CD4-positive, CD25-positive, alpha-beta regulatory T cell (primary cell): ENCODE results near the gene TMEM33. TPM values are rescaled to one million over a fixed set of nuclear protein-coding genes. Genes with fewer than 3 reads are reported as not detected.

Experiments used
- ATAC-seq, 2 donors: fragments of 150-1000 bp; cut with Tn5 transposase; one replicate each; pipeline ENCODE4 v1.10.0; 2021; ENCODE audit warnings: low read depth in 2 of 2, moderate number of reproducible peaks in 2 of 2, moderate library complexity in 1 of 2
- DNase-seq, 3 donors: peaks; one replicate each; pipeline versions ENCODE4 v3.0.0 to v3.0.0-alpha.2; 2012 to 2022; ENCODE audit warnings: mixed read lengths in 1 of 3
- H3K27ac ChIP-seq: one replicate; pipeline ENCODE4 v1.7.0; 2013; ENCODE audit warnings: mild to moderate bottlenecking, low read length; ENCODE audit not compliant: insufficient read depth, poor library complexity, severe bottlenecking
- H3K27me3 ChIP-seq: one replicate; pipeline ENCODE4 v1.7.0; 2013; ENCODE audit warnings: low read length; ENCODE audit not compliant: control insufficient read depth, insufficient read depth
- H3K36me3 ChIP-seq: one replicate; pipeline ENCODE4 v1.7.0; 2013; ENCODE audit warnings: mild to moderate bottlenecking, low read length, moderate library complexity; ENCODE audit not compliant: control insufficient read depth, insufficient read depth
- H3K4me1 ChIP-seq: 2 replicates; pipeline ENCODE4 v1.7.0; 2013; ENCODE audit warnings: mild to moderate bottlenecking, low read length; ENCODE audit not compliant: insufficient read depth, control insufficient read depth, poor library complexity, severe bottlenecking
- H3K4me3 ChIP-seq: one replicate; pipeline ENCODE4 v1.7.0; 2013; ENCODE audit warnings: low read depth, mild to moderate bottlenecking, low read length, moderate library complexity
- H3K9me3 ChIP-seq, 2 experiments: 1 replicate in 1 of 2; 2 replicates in 1 of 2; pipeline ENCODE4 v1.7.0; 2013; ENCODE audit warnings: low read length in 2 of 2, mild to moderate bottlenecking in 1 of 2, moderate library complexity in 1 of 2; ENCODE audit not compliant: control insufficient read depth in 2 of 2
- H3K27ac Mint-ChIP-seq, 3 donors: one replicate each; pipeline ENCODE4 v1.8.0; 2020 to 2022; ENCODE audit warnings: mild to moderate bottlenecking in 3 of 3, mixed read lengths in 3 of 3, moderate library complexity in 2 of 3
- H3K27me3 Mint-ChIP-seq: one replicate; pipeline ENCODE4 v1.8.0; 2022; ENCODE audit warnings: mild to moderate bottlenecking, mixed read lengths
- H3K36me3 Mint-ChIP-seq: one replicate; pipeline ENCODE4 v1.8.0; 2020; ENCODE audit warnings: mixed read lengths
- H3K4me1 Mint-ChIP-seq, 4 donors: one replicate each; pipeline ENCODE4 v1.8.0; 2020 to 2022; ENCODE audit warnings: mixed read lengths in 4 of 4, mild to moderate bottlenecking in 1 of 4
- H3K4me3 Mint-ChIP-seq, 4 donors: one replicate each; pipeline ENCODE4 v1.8.0; 2020 to 2022; ENCODE audit warnings: mild to moderate bottlenecking in 4 of 4, mixed read lengths in 4 of 4, moderate library complexity in 3 of 4
- H3K9me3 Mint-ChIP-seq, 7 donors: one replicate each; pipeline ENCODE4 v1.8.0; 2020 to 2022; ENCODE audit warnings: mixed read lengths in 7 of 7, mild to moderate bottlenecking in 3 of 7, moderate library complexity in 2 of 7
- polyA plus RNA-seq, 4 donors: library from polyadenylated mRNA; unstranded; fragments of 300-500 nt; fragmentation: Illumina TruSeq; gene quantifications; one replicate each; pipeline ENCODE4 v1.2.3, GENCODE V29; 2021
- total RNA-seq: library from RNA; stranded (reverse); gene quantifications from one replicate; pipeline ENCODE4 v1.2.3, GENCODE V29; 2022

Gene TMEM33, protein sequence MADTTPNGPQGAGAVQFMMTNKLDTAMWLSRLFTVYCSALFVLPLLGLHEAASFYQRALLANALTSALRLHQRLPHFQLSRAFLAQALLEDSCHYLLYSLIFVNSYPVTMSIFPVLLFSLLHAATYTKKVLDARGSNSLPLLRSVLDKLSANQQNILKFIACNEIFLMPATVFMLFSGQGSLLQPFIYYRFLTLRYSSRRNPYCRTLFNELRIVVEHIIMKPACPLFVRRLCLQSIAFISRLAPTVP
- total RNA-seq, result 30.1 TPM
- polyA plus RNA-seq, result 10 to 100 TPM; 20.7 to 37.7 (median 27.6) TPM

DNA sequence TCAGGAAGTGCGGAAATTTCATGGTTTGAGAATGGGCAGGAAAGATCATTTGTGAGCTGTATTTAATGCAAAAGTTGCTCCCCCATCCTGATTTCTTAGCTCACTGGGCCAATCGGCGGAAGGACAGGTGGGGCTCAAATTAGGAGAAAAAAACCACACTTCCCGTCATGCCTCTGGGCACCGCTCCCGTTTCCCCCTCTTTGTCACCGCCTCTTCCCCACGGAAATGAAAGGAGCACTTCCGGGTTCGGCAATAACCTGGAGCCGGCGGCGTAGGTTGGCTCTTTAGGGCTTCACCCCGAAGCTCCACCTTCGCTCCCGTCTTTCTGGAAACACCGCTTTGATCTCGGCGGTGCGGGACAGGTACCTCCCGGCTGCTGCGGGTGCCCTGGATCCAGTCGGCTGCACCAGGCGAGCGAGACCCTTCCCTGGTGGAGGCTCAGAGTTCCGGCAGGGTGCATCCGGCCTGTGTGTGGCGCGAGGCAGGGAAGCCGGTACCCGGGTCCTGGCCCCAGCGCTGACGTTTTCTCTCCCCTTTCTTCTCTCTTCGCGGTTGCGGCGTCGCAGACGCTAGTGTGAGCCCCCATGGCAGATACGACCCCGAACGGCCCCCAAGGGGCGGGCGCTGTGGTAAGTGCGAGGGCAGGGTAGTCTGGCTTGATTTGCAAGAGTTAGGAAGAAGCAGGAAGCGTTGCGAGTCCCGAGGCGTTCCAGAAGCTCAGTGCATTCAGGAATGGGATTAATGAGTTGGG, at the start of gene TMEM33:
Gene TMEM33 (plus strand): TSS at position 529 of the 751 bp plus-strand sequence. CDS start 56 bp downstream, at position 585.
- peak; percentile 90 to 91 for ATAC-seq

DNA sequence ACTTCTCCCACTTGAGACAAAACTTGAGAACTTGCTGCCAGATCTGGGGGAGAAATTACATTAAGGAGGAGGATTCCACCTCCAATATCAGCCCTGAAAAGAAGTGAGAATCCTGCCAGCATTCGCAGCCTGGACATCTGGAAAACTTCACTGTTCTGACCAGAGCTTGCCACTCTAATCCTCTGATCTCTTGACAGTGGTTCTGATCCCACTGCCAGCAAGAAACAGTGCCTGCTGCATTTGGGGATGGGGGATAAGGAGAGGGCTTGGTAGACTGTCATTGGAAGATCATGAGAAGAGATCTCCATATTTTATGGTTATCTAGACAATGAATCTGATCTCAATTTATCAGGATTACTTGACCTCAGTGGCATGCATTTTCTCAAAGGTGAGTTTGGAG, 49.8 kb upstream of the TMEM33 start:
- Histone ChIP-seq H3K4me3 (no peak overlapping the region), H3K27me3 (peaks cover 14% of the 10 kb centered on the region), H3K27ac (no peak overlapping the region), H3K4me1 (peaks cover 24% of the 10 kb centered on the region), H3K36me3 (no peaks in the 10 kb centered on the region), H3K9me3 (no peaks in the 10 kb centered on the region)
- Mint-ChIP-seq H3K27me3 (peaks cover 68% of the 10 kb centered on the region), H3K4me1 (peaks cover 0 to 15% (median 8%) of the 10 kb centered on the region in 4 donors), H3K9me3 (no peaks in the 10 kb centered on the region), H3K4me3 (no peak overlapping the region), H3K27ac (no peak overlapping the region), H3K36me3 (no peaks in the 10 kb centered on the region)
- ATAC-seq, result no peak
- no peak for DNase-seq

More for the DNA sequence above, at the start of gene TMEM33:
- Histone ChIP-seq H3K4me1 (peaks cover 26% of the 10 kb centered on the region), H3K4me3 (peak within 1 kb of the TSS; percentile 90), H3K36me3 (peaks cover 16% of the 10 kb centered on the region), H3K9me3 (no peaks in the 10 kb centered on the region), H3K27ac (peak within 1 kb of the TSS; percentile 80), H3K27me3 (no peaks in the 10 kb centered on the region)
- H3K4me3 Mint-ChIP-seq, result peak within 1 kb of the TSS; percentile 95 to 99 (median 96)
- H3K27ac Mint-ChIP-seq, result peak within 1 kb of the TSS; percentile 90 to 97 (median 95)
- peaks cover 32 to 67% (median 39%) of the 10 kb centered on the region in 4 donors for H3K4me1 Mint-ChIP-seq
- peaks cover 18% of the 10 kb centered on the region for H3K36me3 Mint-ChIP-seq
- DNase-seq, result peak; percentile 71 to 92 (median 77)
- H3K27me3 Mint-ChIP-seq, result no peaks in the 10 kb centered on the region
- H3K9me3 Mint-ChIP-seq, result no peaks in the 10 kb centered on the region

DNA sequence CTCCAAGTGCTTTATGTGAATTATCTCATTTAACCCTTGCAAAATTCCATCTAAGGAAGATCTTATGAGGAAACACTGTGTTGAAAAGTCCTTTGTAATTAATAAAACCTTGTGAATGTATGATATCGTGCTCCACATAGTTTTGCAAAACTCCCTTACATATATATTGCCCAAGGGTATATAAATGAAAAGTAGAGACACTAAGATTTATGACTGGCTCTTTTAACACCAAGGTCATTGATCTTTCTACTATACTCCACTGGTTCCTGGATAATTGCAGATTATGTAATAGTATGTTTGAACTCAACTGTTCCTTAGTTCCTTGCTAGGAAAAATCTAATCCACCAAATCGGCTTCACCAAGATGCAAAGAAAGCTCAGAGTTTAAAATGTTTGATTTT, 48.0 kb upstream of the TMEM33 start:
- no peaks in the 10 kb centered on the region for H3K36me3 ChIP-seq
- Mint-ChIP-seq H3K27me3 (peaks cover 65% of the 10 kb centered on the region), H3K9me3 (no peaks in the 10 kb centered on the region), H3K4me3 (no peak overlapping the region), H3K4me1 (peaks cover 0 to 6% (median 4%) of the 10 kb centered on the region in 4 donors), H3K36me3 (no peaks in the 10 kb centered on the region), H3K27ac (no peak overlapping the region)
- H3K27me3 ChIP-seq, result peaks cover 11% of the 10 kb centered on the region
- DNase-seq (no peak), ATAC-seq (no peak)
- no peaks in the 10 kb centered on the region for H3K9me3 ChIP-seq
- no peak overlapping the region for H3K27ac ChIP-seq
- peaks cover 6% of the 10 kb centered on the region for H3K4me1 ChIP-seq
- H3K4me3 ChIP-seq, result no peak overlapping the region

DNA sequence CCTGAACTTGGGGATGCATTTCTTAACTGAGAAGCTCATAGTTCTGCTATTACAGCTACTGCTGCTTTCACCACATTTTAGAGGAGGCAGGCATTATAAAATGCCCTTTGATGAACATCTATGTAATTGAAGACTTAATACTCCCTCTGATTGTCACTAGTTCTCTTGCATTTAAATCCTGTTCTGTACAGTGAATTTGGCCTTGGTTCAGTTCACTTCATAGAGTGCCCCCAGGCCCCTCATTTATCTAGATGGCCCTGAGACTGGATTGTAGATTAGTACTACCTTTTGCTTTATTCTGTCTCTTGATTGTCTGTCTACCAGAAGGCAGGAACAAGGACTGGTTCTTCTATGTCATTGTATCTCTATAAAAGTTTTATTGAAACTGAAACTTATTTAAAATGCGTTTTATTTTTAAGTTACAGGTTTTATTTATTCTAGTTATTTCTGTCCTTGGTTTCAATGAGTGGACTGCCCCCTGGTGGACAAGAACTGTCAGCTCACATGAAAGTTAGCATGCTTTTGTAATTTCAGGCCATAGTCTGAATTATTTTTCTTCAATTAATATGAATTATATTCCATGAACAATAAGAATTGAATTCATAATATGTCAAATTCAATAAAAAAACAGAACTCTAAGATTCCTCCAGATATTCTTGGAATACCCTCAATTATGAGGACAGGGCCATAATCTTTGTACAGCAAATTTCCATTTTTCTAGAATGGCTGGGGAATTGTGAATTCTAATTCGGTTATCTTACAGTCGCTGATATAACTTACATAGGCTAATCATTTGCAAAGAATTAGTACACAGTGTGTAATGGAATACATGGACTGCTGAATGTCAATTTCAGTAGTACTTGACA, 47.2 kb upstream of the TMEM33 start:
- H3K4me1 ChIP-seq, result no peaks in the 10 kb centered on the region
- H3K9me3 Mint-ChIP-seq, result no peaks in the 10 kb centered on the region
- DNase-seq (peak in 2 of 3 donors; percentile 38 to 61), ATAC-seq (no peak)
- no peaks in the 10 kb centered on the region for H3K9me3 ChIP-seq
- H3K36me3 ChIP-seq, result no peaks in the 10 kb centered on the region
- peaks cover 11% of the 10 kb centered on the region for H3K27me3 ChIP-seq
- H3K4me3 Mint-ChIP-seq, result no peak overlapping the region
- H3K4me1 Mint-ChIP-seq, result peaks cover 0 to 2% (median under 1%) of the 10 kb centered on the region in 4 donors
- no peaks in the 10 kb centered on the region for H3K36me3 Mint-ChIP-seq
- H3K4me3 ChIP-seq, result no peak overlapping the region
- H3K27me3 Mint-ChIP-seq, result peaks cover 64% of the 10 kb centered on the region
- H3K27ac Mint-ChIP-seq, result no peak overlapping the region
- H3K27ac ChIP-seq, result no peak overlapping the region

DNA sequence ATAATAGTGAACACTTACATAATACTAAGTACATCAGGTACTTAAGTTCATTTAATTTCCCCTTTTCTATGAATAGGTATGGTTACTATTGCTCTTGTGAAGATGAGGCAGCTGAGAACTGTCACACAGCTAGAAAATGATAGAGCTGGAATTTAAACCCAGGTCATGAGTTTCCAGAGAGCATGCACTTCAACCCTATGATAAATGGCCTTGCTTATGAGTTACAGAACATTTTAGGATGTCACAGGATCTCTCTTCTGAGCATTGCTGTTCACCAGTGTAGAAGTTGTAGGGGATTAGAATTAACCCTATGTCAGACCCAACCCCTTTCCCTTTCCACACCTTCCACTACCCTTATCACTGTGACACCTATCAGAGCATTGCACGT, 46.5 kb upstream of the TMEM33 start:
- Histone ChIP-seq H3K4me3 (no peak overlapping the region), H3K27me3 (peaks cover 11% of the 10 kb centered on the region), H3K36me3 (no peaks in the 10 kb centered on the region), H3K4me1 (no peaks in the 10 kb centered on the region), H3K27ac (no peak overlapping the region), H3K9me3 (no peaks in the 10 kb centered on the region)
- H3K36me3 Mint-ChIP-seq, result no peaks in the 10 kb centered on the region
- no peaks in the 10 kb centered on the region for H3K9me3 Mint-ChIP-seq
- H3K4me3 Mint-ChIP-seq, result no peak overlapping the region
- peaks cover 57% of the 10 kb centered on the region for H3K27me3 Mint-ChIP-seq
- DNase-seq (no peak), ATAC-seq (no peak)
- no peak overlapping the region for H3K27ac Mint-ChIP-seq
- H3K4me1 Mint-ChIP-seq, result no peaks in the 10 kb centered on the region

DNA sequence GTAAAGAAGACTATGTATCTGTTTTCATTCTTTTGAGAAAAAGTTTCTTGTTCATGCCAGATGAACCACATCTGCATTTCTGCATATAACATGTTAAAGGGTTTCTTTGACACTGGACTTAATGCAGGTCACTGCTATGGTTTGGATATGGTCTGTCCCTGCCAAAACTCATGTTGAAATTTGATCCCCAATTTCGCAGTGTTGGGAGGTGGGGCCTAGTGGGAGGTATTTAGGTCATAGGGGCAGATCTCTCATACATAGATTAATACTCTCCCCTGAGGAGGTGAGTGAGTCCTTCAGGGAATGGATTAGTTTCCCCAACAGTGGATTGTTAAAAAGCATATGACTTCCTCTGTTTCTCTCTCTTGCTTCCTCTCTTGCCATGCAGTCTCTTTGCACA, 45.9 kb upstream of the TMEM33 start:
- H3K27ac Mint-ChIP-seq, result peak overlapping the region in 1 of 3 donors; percentile 54

DNA sequence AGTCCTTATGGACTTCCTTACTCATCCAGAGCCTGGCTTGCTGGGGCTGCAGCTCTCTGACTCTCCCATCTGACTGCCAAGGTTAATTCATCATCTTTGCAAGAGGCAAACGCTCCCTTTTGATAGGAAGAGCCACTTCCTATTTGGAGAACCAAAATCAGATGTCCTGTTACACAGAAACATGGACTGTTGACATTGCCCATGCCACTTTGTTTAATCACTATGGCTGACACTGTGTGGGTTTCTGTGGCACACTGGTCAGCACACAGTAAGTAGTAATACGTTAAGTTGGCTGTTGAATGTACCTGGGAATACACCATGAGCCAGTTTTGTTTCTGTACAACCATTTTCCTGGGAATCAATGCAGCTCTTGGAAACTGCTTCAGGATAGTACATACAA, 45.1 kb upstream of the TMEM33 start:
- Mint-ChIP-seq H3K4me3 (no peak overlapping the region), H3K9me3 (no peaks in the 10 kb centered on the region)
- DNase-seq, result no peak

More for the DNA sequence above, 45.9 kb upstream of the TMEM33 start:
- ATAC-seq, result no peak
- Mint-ChIP-seq H3K4me3 (no peak overlapping the region), H3K9me3 (no peaks in the 10 kb centered on the region), H3K36me3 (no peaks in the 10 kb centered on the region), H3K4me1 (no peaks in the 10 kb centered on the region), H3K27me3 (peaks cover 51% of the 10 kb centered on the region)
- no peaks in the 10 kb centered on the region for H3K9me3 ChIP-seq
- DNase-seq, result no peak
- no peaks in the 10 kb centered on the region for H3K36me3 ChIP-seq
- peaks cover 13% of the 10 kb centered on the region for H3K27me3 ChIP-seq
- H3K4me1 ChIP-seq, result no peaks in the 10 kb centered on the region
- H3K27ac ChIP-seq, result no peak overlapping the region
- no peak overlapping the region for H3K4me3 ChIP-seq

More for the DNA sequence above, 45.1 kb upstream of the TMEM33 start:
- no peaks in the 10 kb centered on the region for H3K36me3 Mint-ChIP-seq
- Histone ChIP-seq H3K4me1 (no peaks in the 10 kb centered on the region), H3K36me3 (no peaks in the 10 kb centered on the region), H3K27ac (no peak overlapping the region), H3K4me3 (no peak overlapping the region), H3K27me3 (peaks cover 13% of the 10 kb centered on the region), H3K9me3 (no peaks in the 10 kb centered on the region)
- peaks cover 49% of the 10 kb centered on the region for H3K27me3 Mint-ChIP-seq
- H3K4me1 Mint-ChIP-seq, result no peaks in the 10 kb centered on the region
- ATAC-seq, result no peak
- H3K27ac Mint-ChIP-seq, result no peak overlapping the region
